ENCODE measurements around the gene TTLL5.

The TTLL5 gene

DNA sequence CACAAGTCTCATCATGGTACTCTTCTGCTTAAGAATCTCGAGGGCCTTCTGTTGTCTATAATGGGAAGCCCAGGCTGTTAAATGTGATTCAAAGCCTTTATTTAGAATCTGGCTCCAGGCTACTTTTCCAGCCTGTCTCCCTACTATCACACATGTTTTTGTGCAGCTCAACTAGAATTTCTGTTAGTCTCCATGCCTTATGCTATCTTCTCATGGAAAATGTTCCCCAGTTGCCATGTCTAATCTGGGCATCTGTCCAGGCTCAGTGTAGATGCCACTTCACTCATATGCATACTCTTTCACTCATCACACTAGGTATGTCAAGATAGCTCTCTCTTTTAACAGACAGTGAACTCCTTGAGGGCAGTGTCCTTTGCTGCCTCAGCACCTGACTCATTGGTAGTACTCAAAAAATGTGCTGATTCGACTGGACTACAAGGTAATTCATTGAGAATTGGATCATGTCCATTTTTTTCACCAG, 145.3 kb downstream of the TTLL5 start:
- DNase-seq, result no peak

DNA sequence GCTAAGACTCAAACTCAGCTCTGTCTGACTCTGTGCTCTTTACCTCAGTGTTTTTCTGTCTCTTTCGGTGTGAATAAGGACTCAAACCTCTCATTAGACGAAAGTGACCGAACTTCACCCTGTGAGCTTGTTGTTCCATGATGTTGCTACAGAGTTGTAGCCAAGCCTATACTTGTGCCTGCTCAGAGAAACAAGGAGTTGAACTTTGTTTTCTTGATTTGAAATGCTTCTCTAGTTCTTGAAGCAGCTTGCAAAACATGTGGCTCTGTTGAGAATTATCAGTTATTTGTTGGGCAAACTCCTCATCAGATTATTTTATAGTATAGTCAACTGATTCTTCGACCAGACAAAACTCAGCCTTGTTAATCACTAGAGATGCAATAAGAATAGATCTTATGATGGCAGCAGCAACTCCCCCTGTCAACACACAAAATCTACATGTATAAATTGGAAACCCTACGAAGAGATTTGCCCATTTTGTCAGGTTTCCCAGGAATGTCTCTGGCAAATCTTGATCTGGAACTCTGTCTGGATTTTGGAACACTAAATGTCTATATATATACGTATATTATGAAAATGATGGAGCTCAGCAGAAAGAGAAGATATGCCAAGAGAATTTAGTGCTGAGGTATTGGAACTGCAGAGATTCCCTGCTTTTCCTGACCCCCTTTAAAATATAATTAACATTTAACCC, 146.8 kb downstream of the TTLL5 start:
- DNase-seq, result no peak

- DNase-seq, result no peak
These were observed 150.2 kb downstream of the TTLL5 start for GRCh38 chr14:75811136-75811829.

DNA sequence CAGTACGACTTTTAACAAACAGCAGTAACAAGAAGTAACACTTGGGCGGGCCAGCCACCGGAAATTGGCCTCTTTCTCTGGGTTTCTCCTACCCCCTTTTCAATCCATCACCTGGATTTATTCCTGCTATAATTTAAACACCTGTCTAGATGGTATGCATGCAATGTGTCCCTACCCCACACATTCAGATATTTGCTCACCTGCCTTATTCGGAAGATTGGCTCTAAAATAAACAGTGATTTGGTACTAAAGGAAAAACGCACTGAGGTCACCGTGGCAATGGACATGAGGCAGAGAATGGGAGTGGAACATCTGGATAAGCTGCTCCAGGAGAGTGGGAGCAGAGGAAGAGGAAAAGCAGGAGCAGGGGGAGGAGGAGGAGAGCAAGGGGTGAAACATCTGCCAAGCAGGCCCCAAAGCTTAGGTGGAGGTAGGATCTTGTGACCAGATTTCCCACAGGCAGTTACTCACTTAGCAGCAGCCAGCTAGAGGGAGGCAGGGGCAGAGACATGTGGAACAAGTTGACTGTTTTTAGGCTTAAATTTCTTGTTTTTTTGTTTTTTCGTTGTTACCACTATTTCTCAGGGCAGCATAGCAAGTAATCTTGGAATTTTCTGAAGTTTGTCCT, 150.9 kb downstream of the TTLL5 start:
- DNase-seq, result no peak

- DNase-seq, result no peak
These were observed 151.6 kb downstream of the TTLL5 start for GRCh38 chr14:75812622-75813021.

DNA sequence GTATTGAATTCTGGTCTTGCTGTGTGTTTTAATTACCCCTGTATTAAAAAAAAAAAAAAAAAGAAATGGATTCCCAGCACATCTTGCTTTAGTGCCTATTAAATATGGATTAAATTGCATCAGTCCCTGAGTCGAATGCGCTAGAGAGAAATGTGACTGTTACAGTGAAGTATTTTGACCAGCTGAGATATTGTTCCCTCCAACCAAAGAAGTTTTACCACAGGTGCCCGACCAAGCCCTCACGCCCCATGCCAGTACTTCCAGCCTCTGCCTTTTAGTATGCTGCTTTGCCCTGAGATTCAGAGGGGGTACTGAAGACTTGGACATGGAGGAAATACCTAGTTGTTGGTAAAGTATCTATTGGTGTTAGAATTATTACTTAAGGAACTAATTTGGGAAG, 159.7 kb downstream of the TTLL5 start:
- no peak for DNase-seq

DNA sequence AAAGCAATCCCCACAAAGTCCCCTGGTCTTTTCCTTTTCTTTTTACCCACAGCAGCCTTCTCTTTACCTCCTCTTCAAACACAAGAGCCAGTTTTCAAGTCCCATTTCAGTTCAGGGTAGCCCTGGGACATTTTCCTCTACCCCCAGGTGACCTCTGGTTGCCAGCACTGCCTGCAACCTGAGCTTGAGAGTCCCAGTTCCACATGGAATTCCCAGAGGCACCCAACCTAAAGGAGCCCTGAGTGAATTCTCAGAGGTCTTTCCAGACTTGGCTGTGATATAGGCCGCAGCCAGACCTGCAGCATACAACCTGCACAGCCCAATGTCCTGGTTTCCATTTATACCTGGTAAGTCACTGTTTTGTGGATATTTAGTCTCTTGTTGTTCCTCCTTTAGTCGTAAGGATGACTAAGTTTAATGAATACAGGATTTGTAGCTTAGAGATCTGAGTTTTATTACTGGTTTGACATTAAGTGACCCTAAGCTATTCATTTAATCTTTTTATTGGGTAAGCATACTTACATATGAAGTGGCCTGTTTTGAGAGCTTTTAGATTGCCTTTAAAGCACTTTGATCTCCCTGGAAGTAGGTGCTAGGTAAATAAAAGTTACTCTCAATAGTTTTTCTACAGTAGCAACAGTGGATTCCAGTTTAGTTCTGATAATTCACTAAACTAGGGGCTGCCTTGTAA, 160.9 kb downstream of the TTLL5 start:
- DNase-seq, result no peak

DNA sequence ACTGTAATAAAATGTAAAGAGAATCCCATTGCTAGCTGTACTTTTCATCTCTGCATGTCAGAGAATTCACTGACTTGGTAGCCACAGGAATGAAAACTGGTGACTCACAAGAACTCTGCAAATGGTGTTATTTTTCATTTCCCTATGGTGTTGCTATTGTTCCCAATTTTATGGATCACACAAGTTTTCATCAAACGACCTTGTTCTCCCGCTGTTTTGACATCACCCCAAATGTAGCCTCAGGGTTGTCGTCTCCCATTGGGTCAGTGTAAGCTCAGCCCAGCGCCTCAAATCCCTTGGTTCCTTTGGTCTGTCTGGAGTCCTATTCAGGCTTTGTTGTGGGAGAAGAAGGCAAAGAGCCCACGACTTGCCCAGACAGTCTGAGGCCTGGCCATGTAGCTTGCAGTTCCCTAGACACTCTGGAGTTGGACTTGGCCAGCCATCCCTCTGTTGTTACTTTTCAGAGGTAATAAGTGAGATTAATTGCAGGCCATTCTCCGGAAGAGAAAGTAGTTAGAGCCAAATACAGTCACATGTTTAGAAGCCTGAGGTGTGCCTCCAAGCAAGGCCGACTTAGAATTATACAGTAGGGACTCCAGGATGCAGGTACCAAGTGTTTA, 161.6 kb downstream of the TTLL5 start:
- DNase-seq, result no peak

DNA sequence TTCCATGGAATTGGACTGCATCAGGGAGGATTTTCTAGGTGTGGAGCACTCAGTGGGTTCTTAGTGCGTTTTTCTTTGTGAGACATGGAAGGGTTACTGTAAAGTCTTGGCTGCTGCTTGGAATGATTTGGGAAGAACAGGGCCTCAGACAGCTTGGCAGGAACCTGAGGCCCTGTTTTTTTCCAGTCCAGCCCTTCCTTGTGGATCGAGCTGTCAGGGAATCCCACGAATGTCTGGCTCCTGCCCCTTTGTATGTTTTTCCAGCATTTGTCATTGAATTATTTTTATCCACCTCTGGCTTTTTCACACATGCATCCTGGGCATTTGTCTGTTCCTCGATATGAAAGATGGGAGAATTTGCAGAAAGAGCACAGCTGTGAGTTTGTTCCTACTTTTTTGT, 162.3 kb downstream of the TTLL5 start:
- DNase-seq, result no peak

DNA sequence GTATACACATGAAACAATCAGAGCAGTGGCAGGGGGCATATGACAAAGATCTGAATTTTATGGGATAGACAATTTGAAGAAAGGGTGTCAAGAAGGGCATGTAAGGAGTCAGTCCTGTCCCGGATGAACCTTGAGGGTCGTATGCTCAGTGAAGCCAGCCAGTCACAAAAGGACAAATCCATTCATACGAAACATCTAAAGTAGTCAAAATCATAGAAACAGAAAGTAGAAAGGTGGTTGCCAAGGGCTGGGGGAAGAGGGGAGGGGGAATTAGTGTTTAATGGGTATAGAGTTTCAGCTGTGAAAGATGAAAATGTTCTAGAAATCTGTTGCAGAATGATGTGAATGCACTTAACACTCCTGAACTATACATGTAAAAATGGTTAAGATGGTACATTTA, 163.3 kb downstream of the TTLL5 start:
- no peak for DNase-seq

DNA sequence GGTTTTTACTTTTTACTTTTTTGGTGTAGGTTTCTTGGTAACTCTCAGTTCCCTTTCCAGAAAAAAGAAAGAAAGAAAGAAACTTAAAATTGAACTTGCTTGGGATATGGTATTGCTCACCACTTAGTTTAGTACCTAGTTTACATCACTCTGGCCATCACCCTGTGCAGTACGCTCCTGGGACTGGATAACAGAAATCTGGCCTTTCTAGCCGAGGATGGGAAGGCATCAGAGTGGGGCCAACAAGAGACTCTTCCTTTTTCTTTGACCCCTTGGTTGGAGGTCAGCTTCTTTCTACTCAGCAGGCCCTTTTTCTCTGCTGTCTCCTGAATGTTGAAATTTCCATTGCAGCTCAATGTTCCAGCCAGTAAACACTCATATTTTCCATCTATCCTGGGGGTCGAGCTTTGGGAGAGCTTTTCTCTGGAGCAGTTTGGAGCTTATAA, 164.1 kb downstream of the TTLL5 start:
- DNase-seq, result no peak

- DNase-seq, result no peak
These were observed 165.6 kb downstream of the TTLL5 start for GRCh38 chr14:75826599-75826998.

DNA sequence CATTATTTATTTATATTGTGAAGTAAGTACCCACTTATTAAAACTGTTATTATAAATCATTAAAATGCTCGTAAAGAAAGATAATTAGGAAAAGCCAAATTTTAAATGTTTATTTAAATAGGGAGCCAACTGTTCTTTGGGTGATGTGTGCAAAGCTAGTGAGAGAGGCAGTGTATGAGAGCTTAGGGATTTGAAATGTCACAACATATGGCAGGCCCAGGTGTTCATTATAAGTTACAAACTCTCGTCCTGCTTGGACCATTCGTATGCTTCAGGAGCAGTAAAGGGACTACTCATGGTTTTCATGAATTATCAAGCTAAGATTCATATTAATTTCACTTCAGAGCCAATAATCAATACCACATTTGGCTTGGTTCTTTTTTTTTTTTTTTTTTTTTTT, 166.3 kb downstream of the TTLL5 start:
- no peak for DNase-seq

DNA sequence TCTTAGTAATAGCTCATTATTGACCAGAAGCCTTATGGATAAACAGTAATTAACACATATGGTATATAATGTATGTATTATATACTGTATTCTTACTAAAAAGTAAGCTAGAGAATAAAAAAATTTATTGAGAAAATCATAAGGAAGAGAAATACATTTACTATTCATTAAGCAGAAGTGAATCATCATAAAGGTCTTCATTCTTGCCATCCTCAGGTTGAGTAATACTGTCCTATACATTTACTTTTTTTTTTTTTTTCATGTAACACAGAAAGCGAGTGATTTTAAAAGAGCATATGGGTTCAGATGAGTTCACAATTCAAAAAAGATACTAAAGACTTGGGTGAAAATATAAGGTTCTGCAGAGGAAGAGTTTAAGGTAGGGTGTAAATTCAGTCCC, 168.3 kb downstream of the TTLL5 start:
- DNase-seq, result no peak

GRCh38 chr14:75831455-75831854, 170.4 kb downstream of the TTLL5 start:
- DNase-seq, result peak; percentile 25

DNA sequence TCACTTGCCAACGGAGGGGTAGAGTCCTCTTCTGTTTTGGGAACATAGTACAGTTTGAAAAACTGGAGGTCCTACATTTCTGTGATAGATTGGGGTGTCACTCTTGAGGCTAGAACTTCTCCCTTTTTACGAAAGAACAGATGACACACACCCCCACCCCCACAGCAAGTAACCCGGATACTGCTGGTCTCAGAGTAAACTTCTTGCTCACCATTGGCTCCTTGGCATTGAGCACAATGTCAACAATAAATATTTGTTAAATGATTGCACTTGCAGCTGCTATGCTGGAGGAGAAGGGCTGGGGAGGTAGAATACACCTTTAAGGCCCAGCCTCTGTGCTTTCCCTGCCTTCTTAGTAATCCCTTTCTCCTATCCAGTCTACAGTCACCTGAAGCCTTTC, 170.9 kb downstream of the TTLL5 start:
- no peak for DNase-seq

DNA sequence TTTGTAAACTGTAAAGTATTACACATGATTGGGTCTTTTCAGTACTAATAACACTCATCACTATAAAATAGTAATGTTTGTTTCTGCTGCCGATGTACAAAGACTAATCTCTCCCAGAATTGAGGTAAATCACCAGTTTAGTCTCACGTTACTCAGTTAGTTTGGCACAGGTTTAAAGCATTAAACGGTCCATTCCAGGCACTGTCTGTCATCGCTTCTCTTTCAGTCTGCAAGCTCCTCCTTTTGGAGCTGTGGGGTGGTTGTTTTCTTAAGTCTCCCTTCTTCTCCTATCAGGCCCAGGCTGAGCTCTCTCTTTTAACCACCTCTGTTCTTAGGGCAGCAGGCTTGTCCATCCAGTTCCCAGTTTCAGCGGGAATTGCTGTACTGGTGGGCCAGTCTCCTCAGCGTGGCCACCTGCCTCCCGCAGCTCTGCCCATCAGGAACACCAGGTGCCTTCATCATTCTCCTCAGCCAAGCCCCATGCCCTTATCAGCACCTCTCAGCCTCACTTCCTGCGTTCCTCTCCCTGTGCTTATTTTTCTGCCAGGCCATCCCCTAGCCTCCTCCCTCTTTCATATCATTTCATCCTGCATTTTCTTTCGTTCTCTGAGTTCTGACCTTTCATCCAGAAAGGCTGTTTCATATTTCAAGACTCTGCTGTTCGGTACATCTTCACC, 171.7 kb downstream of the TTLL5 start:
- no peak for DNase-seq

GRCh38 chr14:75833326-75834020, 172.4 kb downstream of the TTLL5 start:
- no peak for DNase-seq

DNA sequence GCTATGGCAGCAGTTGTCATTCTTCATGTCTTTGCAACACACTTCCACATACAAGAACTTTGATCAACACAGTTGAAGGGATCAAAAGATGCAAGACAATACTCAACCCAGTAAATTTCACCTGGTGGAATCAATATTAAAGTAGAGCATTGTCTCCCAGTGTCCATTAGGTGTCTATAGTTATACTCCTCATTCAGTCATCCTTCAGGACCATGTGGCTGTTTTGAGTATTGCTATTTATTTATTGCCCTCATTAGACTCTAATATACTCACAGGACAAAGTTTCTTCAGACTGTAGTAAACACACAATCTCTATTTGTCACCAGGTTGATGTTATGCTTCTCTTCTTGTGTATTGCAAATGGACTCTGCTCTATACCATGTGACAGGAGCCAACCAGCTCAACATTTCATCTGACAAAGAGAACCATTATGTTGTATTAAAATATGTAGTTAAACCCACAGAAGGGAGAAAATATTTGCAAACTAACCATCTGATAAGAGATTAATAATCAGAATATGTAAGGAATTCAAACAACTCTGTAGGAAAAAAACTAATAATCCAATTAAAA, 174.2 kb downstream of the TTLL5 start:
- DNase-seq, result no peak

- no peak for DNase-seq
These were observed 174.7 kb downstream of the TTLL5 start for GRCh38 chr14:75835737-75836136.

GRCh38 chr14:75837151-75837787, 176.2 kb downstream of the TTLL5 start:
- DNase-seq, result no peak

All from activated CD4-positive, alpha-beta T cell treated with anti-CD3 and anti-CD28 coated beads, Interleukin-2, amount 50 U/mL, for 1 hour (primary cell).